Neural crest cell (in vitro differentiated cells): ENCODE measurements around the gene MRS2. TPM values are rescaled to one million over a fixed set of nuclear protein-coding genes. Genes with fewer than 3 reads are reported as not detected.

ENCODE experiments used
- DNase-seq: peaks from one replicate; pipeline ENCODE4 v3.0.0; 2021; ENCODE audit warnings: low read depth, mixed read lengths, low spot score
- H3K27ac Mint-ChIP-seq: one replicate; pipeline ENCODE4 v1.8.0; 2021; ENCODE audit warnings: mild to moderate bottlenecking, mixed read lengths; ENCODE audit not compliant: unreplicated experiment
- H3K27me3 Mint-ChIP-seq: 2 replicates; pipeline ENCODE4 v1.8.0; 2021; ENCODE audit warnings: low read depth, mild to moderate bottlenecking, mixed read lengths
- H3K36me3 Mint-ChIP-seq: 2 replicates; pipeline ENCODE4 v1.8.0; 2021; ENCODE audit warnings: low read depth, mild to moderate bottlenecking, mixed read lengths
- H3K4me1 Mint-ChIP-seq: 2 replicates; pipeline ENCODE4 v1.8.0; 2021; ENCODE audit warnings: mixed read lengths
- H3K4me3 Mint-ChIP-seq: one replicate; pipeline ENCODE4 v1.8.0; 2021; ENCODE audit warnings: mild to moderate bottlenecking, mixed read lengths
- H3K9me3 Mint-ChIP-seq: 2 replicates; pipeline ENCODE4 v1.8.0; 2021; ENCODE audit warnings: mixed read lengths
- total RNA-seq: library from RNA; stranded (reverse); gene quantifications from 2 replicates; pipeline ENCODE4 v1.2.1, GENCODE V29; 2021
- TF ChIP-seq, protein P1 (sequence below): fragments of 200-600 bp; sonication (generic); conservative IDR thresholded peaks from 2 replicates; pipeline ENCODE4 v1.5.0; 2021; ENCODE audit warnings: antibody characterized with exemption, mild to moderate bottlenecking

The MRS2 gene
- total RNA-seq, 1 donor from 2014 or later: 38.4 TPM

DNA sequence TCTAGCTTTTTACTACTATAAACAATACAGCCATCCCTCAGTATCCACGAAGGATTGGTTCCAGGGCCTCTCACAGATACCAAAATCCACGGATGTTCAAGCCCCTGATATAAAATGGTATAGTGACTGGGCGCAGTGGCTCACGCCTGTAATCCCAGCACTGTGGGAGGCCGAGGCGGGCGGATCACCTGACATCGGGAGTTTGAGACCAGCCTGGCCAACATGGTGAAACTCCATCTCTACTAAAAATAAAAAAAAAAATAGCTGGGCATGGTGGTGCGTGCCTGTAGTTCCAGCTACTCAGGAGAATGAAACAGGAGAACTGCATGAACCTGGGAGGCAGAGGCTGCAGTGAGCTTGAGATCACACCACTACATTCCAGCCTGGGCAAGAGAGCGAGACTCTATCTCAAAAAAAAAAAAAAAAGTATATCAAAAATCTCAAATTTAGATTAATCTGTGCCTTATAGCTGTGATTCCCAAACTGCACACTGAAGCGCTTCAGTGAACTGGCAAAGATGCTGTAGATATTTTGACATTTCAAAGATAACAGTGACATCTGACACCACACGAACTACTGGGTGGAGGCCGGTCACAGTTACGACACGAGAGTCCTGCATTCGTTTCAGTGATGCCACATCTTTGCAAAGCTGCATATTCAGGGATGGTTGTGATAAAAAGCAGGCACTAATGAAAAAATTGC is 38.3 kb downstream of the MRS2 start:
- no peaks in the 10 kb centered on the region for H3K27me3 Mint-ChIP-seq
- H3K4me3 Mint-ChIP-seq: no peak overlapping the region
- no peaks in the 10 kb centered on the region for H3K9me3 Mint-ChIP-seq
- no peak for DNase-seq
- TF ChIP-seq, protein P1, sequence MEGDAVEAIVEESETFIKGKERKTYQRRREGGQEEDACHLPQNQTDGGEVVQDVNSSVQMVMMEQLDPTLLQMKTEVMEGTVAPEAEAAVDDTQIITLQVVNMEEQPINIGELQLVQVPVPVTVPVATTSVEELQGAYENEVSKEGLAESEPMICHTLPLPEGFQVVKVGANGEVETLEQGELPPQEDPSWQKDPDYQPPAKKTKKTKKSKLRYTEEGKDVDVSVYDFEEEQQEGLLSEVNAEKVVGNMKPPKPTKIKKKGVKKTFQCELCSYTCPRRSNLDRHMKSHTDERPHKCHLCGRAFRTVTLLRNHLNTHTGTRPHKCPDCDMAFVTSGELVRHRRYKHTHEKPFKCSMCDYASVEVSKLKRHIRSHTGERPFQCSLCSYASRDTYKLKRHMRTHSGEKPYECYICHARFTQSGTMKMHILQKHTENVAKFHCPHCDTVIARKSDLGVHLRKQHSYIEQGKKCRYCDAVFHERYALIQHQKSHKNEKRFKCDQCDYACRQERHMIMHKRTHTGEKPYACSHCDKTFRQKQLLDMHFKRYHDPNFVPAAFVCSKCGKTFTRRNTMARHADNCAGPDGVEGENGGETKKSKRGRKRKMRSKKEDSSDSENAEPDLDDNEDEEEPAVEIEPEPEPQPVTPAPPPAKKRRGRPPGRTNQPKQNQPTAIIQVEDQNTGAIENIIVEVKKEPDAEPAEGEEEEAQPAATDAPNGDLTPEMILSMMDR: no peak
- no peaks in the 10 kb centered on the region for H3K4me1 Mint-ChIP-seq
- H3K36me3 Mint-ChIP-seq: no peaks in the 10 kb centered on the region
- H3K27ac Mint-ChIP-seq: no peak overlapping the region

DNA sequence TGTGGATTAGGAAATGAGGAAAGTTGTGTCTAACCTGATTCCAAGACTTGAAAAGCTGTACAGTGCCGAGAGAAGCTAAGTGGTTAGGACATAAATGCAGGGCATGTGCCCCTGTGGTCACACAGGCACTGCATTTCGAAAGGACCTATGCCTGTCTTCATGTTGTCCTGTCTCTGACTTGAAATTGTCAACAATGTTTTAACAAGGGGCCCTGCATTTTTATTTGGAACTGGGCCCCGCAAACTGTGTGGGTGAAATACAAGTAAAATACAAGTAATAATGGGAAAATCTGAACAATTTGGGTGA is 38.8 kb downstream of the MRS2 start:
- H3K4me1 Mint-ChIP-seq: no peaks in the 10 kb centered on the region
- no peak overlapping the region for H3K4me3 Mint-ChIP-seq
- no peaks in the 10 kb centered on the region for H3K36me3 Mint-ChIP-seq
- no peak overlapping the region for H3K27ac Mint-ChIP-seq
- no peaks in the 10 kb centered on the region for H3K9me3 Mint-ChIP-seq
- TF ChIP-seq, protein P1: no peak
- no peaks in the 10 kb centered on the region for H3K27me3 Mint-ChIP-seq
- DNase-seq: no peak

DNA sequence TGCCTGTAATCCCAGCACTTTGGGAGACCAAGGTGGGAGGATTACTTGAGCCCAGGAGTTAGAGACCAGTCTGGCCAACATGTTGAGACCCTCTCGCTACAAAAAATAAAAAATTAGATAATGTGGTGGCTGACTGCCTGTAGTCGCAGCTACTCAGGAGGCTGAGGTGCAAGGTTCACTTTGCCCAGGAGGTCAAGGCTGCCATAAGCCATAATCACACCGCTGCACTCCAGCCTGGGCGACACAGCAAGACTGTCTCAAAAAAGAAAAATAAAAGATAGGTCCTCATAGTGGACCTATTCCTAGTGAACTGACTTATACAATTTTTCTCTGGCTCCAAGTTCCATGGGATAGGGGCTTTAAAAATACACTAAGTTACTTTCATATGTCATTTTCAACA is 41.9 kb downstream of the MRS2 start:
- DNase-seq: no peak
- H3K27ac Mint-ChIP-seq: no peak overlapping the region
- H3K27me3 Mint-ChIP-seq: no peaks in the 10 kb centered on the region
- no peaks in the 10 kb centered on the region for H3K9me3 Mint-ChIP-seq
- H3K4me3 Mint-ChIP-seq: no peak overlapping the region
- H3K36me3 Mint-ChIP-seq: no peaks in the 10 kb centered on the region
- H3K4me1 Mint-ChIP-seq: no peaks in the 10 kb centered on the region
- TF ChIP-seq, protein P1: no peak

GRCh38 chr6:24445704-24446103 is 43.0 kb downstream of the MRS2 start:
- Mint-ChIP-seq H3K27ac (no peak overlapping the region), H3K27me3 (no peaks in the 10 kb centered on the region), H3K4me1 (no peaks in the 10 kb centered on the region), H3K9me3 (no peaks in the 10 kb centered on the region), H3K36me3 (no peaks in the 10 kb centered on the region), H3K4me3 (no peak overlapping the region)
- TF ChIP-seq, protein P1: no peak
- DNase-seq: no peak

DNA sequence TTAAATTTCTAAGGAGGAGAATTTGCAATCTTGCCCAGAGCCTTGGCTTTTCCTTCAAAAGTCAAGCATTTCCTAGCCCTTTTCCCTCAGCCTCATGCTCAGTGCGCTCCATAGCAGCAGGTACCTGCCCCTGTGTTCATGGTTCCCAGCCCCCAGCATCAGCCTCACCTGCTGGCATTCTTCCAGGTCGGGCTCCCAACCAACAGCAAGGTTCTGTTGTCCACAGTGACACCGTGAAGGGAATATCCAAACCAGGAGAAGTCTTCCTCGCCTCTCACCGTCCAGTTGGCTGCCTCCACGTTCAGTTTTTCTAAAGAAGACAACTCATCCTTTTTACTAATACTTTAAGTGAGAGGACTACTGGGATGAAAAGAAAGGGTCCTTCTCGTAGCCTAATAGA is 43.9 kb downstream of the MRS2 start:
- H3K27ac Mint-ChIP-seq: no peak overlapping the region
- TF ChIP-seq, protein P1: no peak
- no peaks in the 10 kb centered on the region for H3K36me3 Mint-ChIP-seq
- no peaks in the 10 kb centered on the region for H3K27me3 Mint-ChIP-seq
- H3K9me3 Mint-ChIP-seq: no peaks in the 10 kb centered on the region
- no peak overlapping the region for H3K4me3 Mint-ChIP-seq
- DNase-seq: no peak
- peaks cover 2% of the 10 kb centered on the region for H3K4me1 Mint-ChIP-seq
